ENCODE results near the gene HTR3E.
"Not testable (repeated sequence)": the region's sequence is repeated elsewhere in the genome, so short reads cannot be mapped to it uniquely, and the experiment has no call there.

The HTR3E gene, protein sequence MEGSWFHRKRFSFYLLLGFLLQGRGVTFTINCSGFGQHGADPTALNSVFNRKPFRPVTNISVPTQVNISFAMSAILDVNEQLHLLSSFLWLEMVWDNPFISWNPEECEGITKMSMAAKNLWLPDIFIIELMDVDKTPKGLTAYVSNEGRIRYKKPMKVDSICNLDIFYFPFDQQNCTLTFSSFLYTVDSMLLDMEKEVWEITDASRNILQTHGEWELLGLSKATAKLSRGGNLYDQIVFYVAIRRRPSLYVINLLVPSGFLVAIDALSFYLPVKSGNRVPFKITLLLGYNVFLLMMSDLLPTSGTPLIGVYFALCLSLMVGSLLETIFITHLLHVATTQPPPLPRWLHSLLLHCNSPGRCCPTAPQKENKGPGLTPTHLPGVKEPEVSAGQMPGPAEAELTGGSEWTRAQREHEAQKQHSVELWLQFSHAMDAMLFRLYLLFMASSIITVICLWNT

GRCh38 chr3:184096811-184097383, at the start of gene HTR3E:
Gene HTR3E, plus strand, starts transcription at chr3:184097064. Its CDS starts 466 bp downstream, at chr3:184097530.
- no peak for DNase-seq (ENCODE audit: low read depth)

GRCh38 chr3:184050217-184050847, 46.5 kb upstream of the HTR3E start:
- DNase-seq (ENCODE audit: low read depth), result no peak

GRCh38 chr3:184052767-184053166, 44.1 kb upstream of the HTR3E start, which contains the start of gene HTR3C:
Gene HTR3C, plus strand, starts transcription at chr3:184053047. Its CDS starts 34 bp downstream, at chr3:184053081.
- DNase-seq (ENCODE audit: low read depth), result no peak

GRCh38 chr3:184058029-184058428, 38.8 kb upstream of the HTR3E start:
- DNase-seq (ENCODE audit: low read depth), result peak; percentile 20

GRCh38 chr3:184059424-184059823, 37.4 kb upstream of the HTR3E start:
- no peak for DNase-seq (ENCODE audit: low read depth)

DNA sequence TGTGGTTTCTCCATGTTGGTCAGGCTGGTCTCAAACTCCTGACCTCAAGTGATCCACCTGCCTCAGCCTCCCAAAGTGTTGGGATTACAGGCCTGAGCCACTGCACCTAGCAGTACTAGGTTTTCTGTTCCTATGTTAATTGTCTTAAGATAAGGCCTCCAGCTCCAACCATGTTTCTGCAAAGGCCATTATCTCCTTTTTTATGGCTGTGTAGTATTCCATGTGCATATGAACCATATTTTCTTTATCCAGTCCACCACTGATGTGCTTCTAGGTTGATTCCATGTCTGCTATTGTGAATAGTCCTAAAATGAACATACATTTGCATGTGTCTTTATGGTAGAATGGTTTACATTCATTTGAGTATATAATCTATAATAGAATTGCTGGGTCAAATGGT, 34.2 kb upstream of the HTR3E start:
- no peak for DNase-seq (ENCODE audit: low read depth)

GRCh38 chr3:184066211-184066610, 30.7 kb upstream of the HTR3E start:
- no peak for DNase-seq (ENCODE audit: low read depth)

- no peak for DNase-seq (ENCODE audit: low read depth)
These were observed 29.2 kb upstream of the HTR3E start for GRCh38 chr3:184067573-184068055.

- no peak for DNase-seq (ENCODE audit: low read depth)
These were observed 28.5 kb upstream of the HTR3E start for GRCh38 chr3:184068344-184068743.

GRCh38 chr3:184071142-184071541, 25.7 kb upstream of the HTR3E start:
- DNase-seq (ENCODE audit: low read depth), result not testable (repeated sequence)

- no peak for DNase-seq (ENCODE audit: low read depth)
These were observed 23.2 kb upstream of the HTR3E start for GRCh38 chr3:184073621-184074020.

DNA sequence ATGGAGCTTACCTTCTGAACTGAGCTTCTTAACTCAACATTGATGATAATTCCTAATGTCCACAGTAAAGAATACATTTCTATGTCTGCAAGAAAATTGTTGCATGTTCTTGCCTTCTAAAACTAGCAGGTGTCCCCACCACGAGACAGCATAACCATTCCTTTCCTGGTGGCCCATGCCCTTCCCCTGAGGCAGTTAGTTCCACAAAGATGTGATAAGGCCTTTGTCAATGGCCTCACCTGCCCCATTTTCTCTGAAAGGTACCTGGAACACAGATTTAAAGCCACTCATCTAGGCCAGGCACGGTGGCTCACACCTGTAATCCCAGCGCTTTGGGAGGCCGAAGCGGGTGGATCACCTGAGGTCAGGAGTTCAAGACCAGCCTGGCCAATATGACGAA, 21.0 kb upstream of the HTR3E start:
- no peak for DNase-seq (ENCODE audit: low read depth)

GRCh38 chr3:184077881-184078280, 19.0 kb upstream of the HTR3E start:
- DNase-seq (ENCODE audit: low read depth), result no peak

- no peak for DNase-seq (ENCODE audit: low read depth)
These were observed 18.0 kb upstream of the HTR3E start for GRCh38 chr3:184078851-184079250.

- DNase-seq (ENCODE audit: low read depth), result no peak
These were observed 15.6 kb upstream of the HTR3E start for GRCh38 chr3:184081116-184081830.

GRCh38 chr3:184082034-184082433, 14.8 kb upstream of the HTR3E start:
- DNase-seq (ENCODE audit: low read depth), result no peak

DNA sequence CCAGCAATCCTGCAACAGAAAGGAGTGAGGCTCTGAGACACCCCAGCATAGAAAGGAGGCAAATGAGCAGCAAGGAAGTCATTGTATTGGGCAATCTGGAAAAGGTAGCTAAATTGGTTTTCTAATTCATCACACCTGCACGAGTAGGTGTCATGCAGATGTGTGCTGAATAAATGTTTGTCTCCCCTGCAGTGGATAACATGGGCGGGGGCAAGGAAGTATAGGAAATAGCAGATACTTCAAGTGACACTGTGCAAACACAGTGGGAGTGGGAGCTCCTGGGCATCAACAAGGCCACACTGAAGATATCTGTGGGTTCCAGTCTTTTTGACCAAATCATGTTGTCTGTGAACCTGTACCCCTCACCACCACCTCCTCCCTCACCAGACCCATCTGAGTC, 14.4 kb upstream of the HTR3E start:
- no peak for DNase-seq (ENCODE audit: low read depth)

DNA sequence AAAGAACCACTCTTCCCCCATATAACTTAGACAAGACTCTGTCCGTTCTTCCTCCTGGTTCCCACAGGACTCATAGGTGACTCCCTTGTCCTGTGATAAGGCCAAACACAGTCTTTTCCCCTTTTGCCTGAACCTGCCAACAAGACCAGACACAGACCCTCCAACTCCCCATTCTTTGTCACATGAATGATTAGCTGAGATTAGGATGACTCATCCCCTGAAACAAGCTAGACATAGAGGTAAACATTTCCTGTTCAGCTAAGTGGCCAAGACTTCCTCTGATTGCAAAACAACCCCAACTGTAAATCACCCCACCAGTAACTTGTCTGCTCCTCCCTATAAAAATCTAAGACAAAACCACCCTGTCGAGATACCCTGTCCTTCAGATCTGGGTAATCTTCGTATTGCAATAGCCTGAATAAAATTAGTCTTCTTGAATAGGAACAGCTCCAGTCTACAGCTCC, 11.4 kb upstream of the HTR3E start:
- DNase-seq (ENCODE audit: low read depth), result no peak

DNA sequence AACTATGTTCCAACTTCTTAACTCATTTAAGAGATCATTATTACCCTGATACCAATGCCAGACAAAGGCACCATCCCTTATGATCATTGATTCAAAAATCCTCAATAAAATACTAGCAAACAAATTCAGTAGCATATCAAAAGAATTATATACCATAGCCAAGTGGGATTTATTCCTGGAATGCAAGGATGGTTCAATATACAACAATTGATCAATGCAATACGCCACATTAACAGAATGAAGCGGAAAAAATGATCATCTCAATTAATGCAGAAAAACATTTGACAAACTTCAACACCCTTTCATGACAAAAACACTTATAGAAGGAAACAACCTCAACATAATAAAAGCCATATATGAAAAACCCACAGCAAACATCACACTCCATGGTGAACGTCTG, 4.7 kb upstream of the HTR3E start:
- no peak for DNase-seq (ENCODE audit: low read depth)

DNA sequence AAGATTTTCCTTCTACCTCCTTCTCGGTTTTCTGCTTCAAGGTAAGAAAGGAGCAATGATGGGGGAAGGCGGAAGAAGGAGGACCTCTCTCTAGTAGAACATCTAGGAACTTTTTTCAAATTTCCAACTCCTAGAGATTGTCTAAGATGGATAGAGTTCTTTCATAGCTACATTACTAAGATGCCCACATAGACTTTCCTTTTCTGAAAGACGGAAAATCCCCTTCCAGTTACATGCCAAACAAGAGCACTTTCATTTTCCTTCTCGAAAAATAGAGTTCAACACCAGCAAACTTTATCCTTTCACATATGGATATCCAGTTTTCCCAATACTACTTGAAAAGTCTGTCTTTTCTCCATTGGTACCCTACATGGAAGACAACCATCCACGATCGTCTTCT, 692 bp downstream of the HTR3E start:
- DNase-seq (ENCODE audit: low read depth), result no peak

DNA sequence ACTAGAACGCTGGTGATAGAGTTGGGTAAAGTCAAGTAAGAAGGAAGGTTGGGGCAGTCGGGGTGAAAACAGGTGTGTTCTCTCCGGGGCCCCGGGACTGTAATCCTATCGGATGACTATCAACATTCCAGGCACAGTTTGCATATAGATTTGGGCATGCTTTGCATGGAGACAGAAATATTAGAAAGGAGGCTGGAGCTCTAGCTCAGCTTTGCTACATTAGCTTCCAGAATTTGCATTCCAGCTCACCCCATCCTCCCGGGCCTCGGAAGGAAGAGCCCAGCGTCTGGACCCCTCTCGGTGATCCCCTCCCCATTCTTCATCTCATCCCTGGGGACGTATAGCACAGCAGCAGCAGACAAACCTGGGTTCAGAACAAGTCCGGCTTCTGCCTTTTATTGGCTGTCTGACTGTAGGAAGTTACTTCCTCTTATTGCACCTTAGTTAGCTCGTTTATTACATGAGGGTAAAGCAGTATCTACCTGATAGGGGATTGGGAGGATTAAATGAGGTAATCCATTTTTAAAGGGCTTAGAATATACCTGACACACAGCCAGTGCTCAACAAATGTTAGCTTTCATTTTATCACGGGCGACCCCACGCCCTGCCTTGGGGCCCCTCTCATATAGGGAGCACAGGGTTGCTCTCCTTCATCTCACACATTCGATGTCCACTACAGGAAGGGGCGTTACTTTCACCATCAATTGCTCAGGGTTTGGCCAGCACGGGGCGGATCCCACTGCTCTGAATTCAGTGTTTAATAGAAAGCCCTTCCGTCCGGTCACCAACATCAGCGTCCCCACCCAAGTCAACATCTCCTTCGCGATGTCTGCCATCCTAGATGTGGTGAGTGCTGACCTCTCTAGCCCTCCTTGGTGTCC, 3.2 kb downstream of the HTR3E start:
- no peak for DNase-seq (ENCODE audit: low read depth)

All from GM04504 (cell line).